PC-9 (cell line): ENCODE measurements around the gene LMO7.

Experiments
- CTCF ChIP-seq: fragments of 200-600 bp; sonication (generic); conservative IDR thresholded peaks from 2 replicates; pipeline ENCODE4 v1.6.1; 2017; ENCODE audit warnings: mixed run types, antibody characterized with exemption, mild to moderate bottlenecking, moderate library complexity
- EZH2 ChIP-seq: fragments of 200-600 bp; sonication (generic); IDR thresholded peaks from 2 replicates; pipeline ENCODE4 v1.8.0; 2017; ENCODE audit warnings: antibody characterized with exemption, low read depth

DNA sequence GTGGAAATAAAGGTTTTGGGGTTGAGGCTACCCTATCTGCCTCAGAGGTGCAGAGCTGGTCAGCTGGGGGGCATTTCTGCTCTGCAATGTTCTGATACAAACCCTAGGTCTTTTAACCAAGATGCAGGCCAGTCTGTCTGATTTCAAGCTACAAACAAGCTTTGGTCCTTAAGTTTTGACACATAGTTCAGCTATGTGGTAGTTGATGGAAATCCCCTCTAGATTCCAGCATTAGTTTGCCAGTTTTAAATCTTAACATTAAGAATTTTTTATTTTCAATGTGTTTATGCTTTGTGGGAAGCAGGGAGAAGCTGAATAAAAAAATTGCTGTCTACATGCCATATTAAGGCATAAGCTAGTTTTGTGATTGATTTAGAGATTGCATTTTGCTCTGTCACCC is 225.7 kb downstream of the LMO7 start:
- TF ChIP-seq CTCF (no peak), EZH2 (no peak)
